Activated CD4-positive, alpha-beta memory T cell treated with anti-CD3 and anti-CD28 coated beads for 36 hours (primary cell): ENCODE measurements around the gene AGA. TPM values are rescaled to one million over a fixed set of nuclear protein-coding genes. Genes with fewer than 3 reads are reported as not detected.

Experiments used
- CTCF ChIA-PET: fragments of 350-600 bp; sonication (Branson Sonifier 250); formaldehyde crosslinking; loops from one replicate; lab custom pipeline; 2021; ENCODE audit warnings: antibody characterized with exemption, inconsistent platforms; lab: Charles Lee
- POLR2A ChIA-PET: fragments of 350-600 bp; sonication (Branson Sonifier 250); formaldehyde crosslinking; loops from one replicate; lab custom pipeline; 2021; ENCODE audit warnings: antibody characterized with exemption; lab: Charles Lee
- DNase-seq: peaks from one replicate; pipeline ENCODE4 v3.0.0-alpha.2; 2020
- H3K27ac Mint-ChIP-seq: one replicate; pipeline ENCODE4 v1.8.0; 2021; ENCODE audit warnings: mixed read lengths
- H3K27me3 Mint-ChIP-seq: one replicate; pipeline ENCODE4 v1.8.0; 2021; ENCODE audit warnings: mixed read lengths
- H3K36me3 Mint-ChIP-seq: one replicate; pipeline ENCODE4 v1.8.0; 2021; ENCODE audit warnings: mixed read lengths
- H3K4me1 Mint-ChIP-seq: one replicate; pipeline ENCODE4 v1.8.0; 2021; ENCODE audit warnings: low read depth, mixed read lengths
- H3K4me3 Mint-ChIP-seq: one replicate; pipeline ENCODE4 v1.8.0; 2021; ENCODE audit warnings: mild to moderate bottlenecking, mixed read lengths
- H3K9me3 Mint-ChIP-seq: one replicate; pipeline ENCODE4 v1.8.0; 2021; ENCODE audit warnings: mixed read lengths
- intact Hi-C: fragments of 100-400 bp; cut with micrococcal nuclease; formaldehyde crosslinking; loops from one replicate; pipeline ENCODE4 v1.15.1; 2023
- total RNA-seq, 2 experiments: library from RNA; stranded (reverse); gene quantifications; one replicate each; pipeline ENCODE4 v1.2.3, GENCODE V29; 2021

The AGA gene
- total RNA-seq, 2 experiments from 2014 or later: 22.1 to 22.5 TPM

DNA sequence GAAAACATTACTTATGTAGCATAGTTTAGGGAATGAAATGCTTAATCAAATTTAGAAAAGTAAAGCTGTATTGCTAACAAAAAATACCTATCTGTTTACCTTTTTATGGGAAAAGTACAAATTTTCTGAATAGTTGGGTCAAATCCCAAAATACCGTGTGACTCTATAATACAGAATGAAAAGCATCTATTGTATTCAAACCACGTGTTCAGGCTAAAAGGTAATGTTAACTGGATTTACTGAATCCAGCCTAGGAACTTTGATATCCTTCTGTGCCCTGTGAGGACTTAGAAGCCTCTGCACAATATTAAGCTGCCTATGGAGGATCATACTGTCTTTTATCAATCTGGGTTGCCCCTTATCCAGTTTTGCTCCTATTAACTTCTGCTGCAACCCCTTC lies 36.3 kb upstream of the AGA start:
- no peak for DNase-seq
- H3K4me3 Mint-ChIP-seq: no peak overlapping the region
- H3K9me3 Mint-ChIP-seq: no peaks in the 10 kb centered on the region
- no peaks in the 10 kb centered on the region for H3K36me3 Mint-ChIP-seq
- ChIA-PET CTCF (interaction anchor here (1.0 kb wide), 1 partner anchor 16 kb away, joined by 3 read pairs; no protein-coding TSS in a partner anchor), POLR2A (no interaction called here)
- H3K27ac Mint-ChIP-seq: no peak overlapping the region
- no peaks in the 10 kb centered on the region for H3K27me3 Mint-ChIP-seq
- intact Hi-C loops: no loop called here
- no peaks in the 10 kb centered on the region for H3K4me1 Mint-ChIP-seq

DNA sequence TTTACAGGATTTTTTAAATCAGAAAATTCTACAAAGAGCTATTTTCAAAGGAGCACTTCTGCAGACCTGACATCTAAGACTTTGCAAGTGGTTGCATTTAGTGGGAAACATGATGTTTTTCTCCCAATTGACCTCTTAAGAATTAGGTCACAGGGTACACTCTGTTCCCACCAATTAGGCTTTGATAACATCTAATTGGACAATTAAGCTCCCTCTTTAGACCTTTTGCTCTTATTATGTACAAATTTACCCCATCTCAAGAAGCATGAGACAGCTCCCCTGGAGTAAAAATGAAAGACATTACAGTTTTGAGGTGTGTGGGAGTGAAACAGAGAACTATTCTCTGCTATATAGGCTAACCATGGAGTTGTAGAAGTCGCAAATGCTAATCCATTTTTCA lies 31.8 kb upstream of the AGA start:
- Mint-ChIP-seq H3K4me3 (no peak overlapping the region), H3K27ac (no peak overlapping the region), H3K36me3 (no peaks in the 10 kb centered on the region), H3K9me3 (no peaks in the 10 kb centered on the region), H3K27me3 (no peaks in the 10 kb centered on the region), H3K4me1 (no peaks in the 10 kb centered on the region)
- intact Hi-C loops: no loop called here
- no peak for DNase-seq
- CTCF ChIA-PET: no interaction called here
- POLR2A ChIA-PET: no interaction called here

DNA sequence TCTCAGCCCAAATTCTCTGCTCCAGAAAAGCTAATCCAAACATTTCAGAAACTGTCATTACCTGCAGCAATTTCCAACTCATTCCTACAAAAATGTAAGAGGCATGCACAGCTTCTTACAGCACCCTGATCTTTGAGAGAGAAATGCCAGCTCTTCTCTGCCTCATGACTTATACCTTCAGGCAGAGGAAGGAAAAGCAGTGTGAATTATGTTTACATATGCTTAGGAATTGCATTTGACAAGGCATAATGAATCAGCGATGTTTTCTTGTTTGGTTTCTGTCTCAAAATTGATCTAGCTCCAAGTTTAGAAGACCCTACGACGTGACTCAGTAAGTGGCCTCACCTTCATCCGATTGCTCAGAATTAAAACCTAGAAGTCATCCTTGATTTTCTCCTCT lies 21.8 kb upstream of the AGA start:
- no peaks in the 10 kb centered on the region for H3K9me3 Mint-ChIP-seq
- no peak overlapping the region for H3K4me3 Mint-ChIP-seq
- H3K4me1 Mint-ChIP-seq: no peaks in the 10 kb centered on the region
- intact Hi-C loops: no loop called here
- H3K36me3 Mint-ChIP-seq: no peaks in the 10 kb centered on the region
- no peaks in the 10 kb centered on the region for H3K27me3 Mint-ChIP-seq
- POLR2A ChIA-PET: interaction anchor here (1.7 kb wide), 1 partner anchor 21 kb away, joined by 4 read pairs; the partner anchor contains the start of gene AGA
- H3K27ac Mint-ChIP-seq: no peak overlapping the region
- DNase-seq: no peak
- CTCF ChIA-PET: no interaction called here

DNA sequence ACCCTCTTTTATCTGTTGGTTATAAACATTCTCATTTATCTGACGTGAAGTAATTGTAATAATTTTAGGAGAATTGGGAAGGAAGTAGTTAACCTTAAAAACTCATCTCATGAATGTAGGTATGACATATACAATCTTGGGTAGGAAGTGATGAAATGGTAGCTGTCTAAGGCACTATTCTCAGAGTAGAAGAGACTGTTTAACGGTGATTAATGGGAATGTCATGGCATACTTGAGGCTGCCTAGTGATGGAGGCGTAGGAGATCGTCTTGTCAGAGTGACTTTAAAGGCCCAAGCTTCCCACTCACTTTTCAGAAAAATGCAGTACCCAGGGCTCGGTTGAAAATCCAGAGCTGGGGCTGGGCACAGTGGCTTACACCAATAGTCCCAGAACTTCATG lies 19.4 kb upstream of the AGA start:
- Mint-ChIP-seq H3K27me3 (no peaks in the 10 kb centered on the region), H3K4me3 (no peak overlapping the region), H3K4me1 (no peaks in the 10 kb centered on the region), H3K36me3 (no peaks in the 10 kb centered on the region), H3K9me3 (no peaks in the 10 kb centered on the region), H3K27ac (no peak overlapping the region)
- CTCF ChIA-PET: no interaction called here
- intact Hi-C loops: no loop called here
- POLR2A ChIA-PET: no interaction called here
- DNase-seq: no peak

DNA sequence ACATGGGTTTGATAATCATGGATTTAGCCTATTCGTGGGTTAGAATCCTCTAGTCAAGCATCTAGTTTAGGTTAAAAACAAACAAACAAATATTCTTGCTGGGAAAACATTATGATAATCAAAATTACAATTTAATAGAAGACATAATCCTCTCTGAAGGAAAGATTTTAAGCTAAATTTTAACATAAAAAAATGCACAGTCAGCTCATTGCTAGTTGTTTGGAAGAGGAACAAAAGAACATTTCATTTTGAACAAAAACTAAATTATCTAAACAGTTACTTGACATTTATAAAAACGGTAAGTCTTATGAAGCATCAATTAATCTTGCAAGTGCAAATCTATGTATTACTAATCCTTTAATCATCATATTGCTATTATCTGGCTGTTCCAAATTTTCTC lies 18.2 kb upstream of the AGA start:
- Mint-ChIP-seq H3K4me3 (no peak overlapping the region), H3K36me3 (no peaks in the 10 kb centered on the region), H3K9me3 (no peaks in the 10 kb centered on the region), H3K4me1 (no peaks in the 10 kb centered on the region), H3K27me3 (no peaks in the 10 kb centered on the region), H3K27ac (no peak overlapping the region)
- POLR2A ChIA-PET: no interaction called here
- intact Hi-C loops: no loop called here
- DNase-seq: no peak
- CTCF ChIA-PET: interaction anchor here (1.2 kb wide), 1 partner anchor 11 kb away, joined by 4 read pairs; no protein-coding TSS in a partner anchor

DNA sequence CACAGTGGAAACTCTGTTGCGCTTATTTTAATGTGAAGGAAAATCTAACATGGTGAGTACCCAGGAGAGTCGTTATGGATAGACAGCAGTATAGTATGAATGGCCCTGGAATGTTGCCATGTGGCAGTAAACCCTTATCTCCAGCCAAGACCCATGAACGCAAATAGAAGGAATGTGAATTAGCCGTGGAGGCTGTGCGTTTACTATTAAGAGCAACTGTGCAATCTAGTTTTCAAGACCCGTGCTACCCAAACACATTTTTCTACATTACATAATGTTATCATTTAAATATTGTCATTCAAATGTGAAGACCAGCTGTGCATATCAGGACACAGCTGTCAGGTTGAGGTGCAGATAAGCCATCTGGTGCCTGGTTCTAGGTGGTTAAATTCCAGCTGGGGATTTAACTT lies 13.3 kb upstream of the AGA start:
- H3K36me3 Mint-ChIP-seq: no peaks in the 10 kb centered on the region
- H3K4me1 Mint-ChIP-seq: no peaks in the 10 kb centered on the region
- CTCF ChIA-PET: no interaction called here
- no peak overlapping the region for H3K27ac Mint-ChIP-seq
- POLR2A ChIA-PET: no interaction called here
- no peaks in the 10 kb centered on the region for H3K9me3 Mint-ChIP-seq
- DNase-seq: no peak
- intact Hi-C loops: no loop called here
- H3K27me3 Mint-ChIP-seq: no peaks in the 10 kb centered on the region
- H3K4me3 Mint-ChIP-seq: no peak overlapping the region

DNA sequence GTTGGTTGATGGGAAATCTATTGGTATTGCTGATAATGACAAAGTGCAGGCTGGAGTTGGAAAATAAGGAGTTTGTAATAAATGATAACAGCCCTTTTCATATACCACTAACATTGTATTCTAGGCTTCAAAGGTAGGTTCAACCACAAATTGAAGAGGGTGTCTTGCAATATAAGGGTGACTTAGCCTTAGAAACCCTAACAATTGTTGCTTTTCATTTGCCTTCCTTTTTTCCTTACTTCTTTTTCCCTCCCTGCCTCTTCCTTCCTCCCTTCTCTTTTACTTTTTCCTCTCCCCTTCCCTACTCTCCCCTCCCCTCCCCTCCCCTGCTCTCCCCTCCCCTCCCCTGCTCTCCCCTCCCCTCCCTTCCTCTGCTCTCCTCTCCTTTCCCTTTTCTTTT lies 10.9 kb upstream of the AGA start:
- Mint-ChIP-seq H3K27me3 (no peaks in the 10 kb centered on the region), H3K4me3 (no peak overlapping the region), H3K9me3 (no peaks in the 10 kb centered on the region), H3K27ac (no peak overlapping the region), H3K36me3 (no peaks in the 10 kb centered on the region), H3K4me1 (peaks cover 2% of the 10 kb centered on the region)
- intact Hi-C loops: no loop called here
- DNase-seq: no peak
- POLR2A ChIA-PET: no interaction called here
- CTCF ChIA-PET: no interaction called here

DNA sequence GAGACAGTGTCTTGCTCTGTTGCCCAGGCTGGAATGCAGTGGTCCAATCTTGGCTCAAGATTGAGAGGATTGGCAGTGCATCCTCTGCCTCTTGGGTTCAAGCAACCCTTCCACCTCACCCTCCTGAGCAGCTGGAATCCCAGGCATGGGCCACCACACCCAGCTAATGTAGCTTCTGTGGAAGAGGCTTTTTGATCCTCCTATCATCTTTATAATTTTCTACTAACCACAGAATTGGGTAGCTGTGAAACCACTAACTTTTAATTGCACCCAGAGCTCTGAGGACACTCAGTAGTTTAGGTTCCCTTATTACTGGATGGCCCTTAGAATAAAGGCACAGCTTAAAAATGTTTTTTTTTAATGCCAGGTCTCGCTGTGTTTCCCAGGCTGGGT lies 8.9 kb upstream of the AGA start:
- ChIA-PET CTCF (no interaction called here), POLR2A (interaction anchor here (1.1 kb wide), 1 partner anchor 9 kb away, joined by 3 read pairs; no protein-coding TSS in a partner anchor)
- Mint-ChIP-seq H3K36me3 (no peaks in the 10 kb centered on the region), H3K27me3 (no peaks in the 10 kb centered on the region), H3K4me1 (peaks cover 9% of the 10 kb centered on the region), H3K27ac (no peak overlapping the region), H3K9me3 (no peaks in the 10 kb centered on the region), H3K4me3 (no peak overlapping the region)
- DNase-seq: no peak
- intact Hi-C loops: no loop called here

DNA sequence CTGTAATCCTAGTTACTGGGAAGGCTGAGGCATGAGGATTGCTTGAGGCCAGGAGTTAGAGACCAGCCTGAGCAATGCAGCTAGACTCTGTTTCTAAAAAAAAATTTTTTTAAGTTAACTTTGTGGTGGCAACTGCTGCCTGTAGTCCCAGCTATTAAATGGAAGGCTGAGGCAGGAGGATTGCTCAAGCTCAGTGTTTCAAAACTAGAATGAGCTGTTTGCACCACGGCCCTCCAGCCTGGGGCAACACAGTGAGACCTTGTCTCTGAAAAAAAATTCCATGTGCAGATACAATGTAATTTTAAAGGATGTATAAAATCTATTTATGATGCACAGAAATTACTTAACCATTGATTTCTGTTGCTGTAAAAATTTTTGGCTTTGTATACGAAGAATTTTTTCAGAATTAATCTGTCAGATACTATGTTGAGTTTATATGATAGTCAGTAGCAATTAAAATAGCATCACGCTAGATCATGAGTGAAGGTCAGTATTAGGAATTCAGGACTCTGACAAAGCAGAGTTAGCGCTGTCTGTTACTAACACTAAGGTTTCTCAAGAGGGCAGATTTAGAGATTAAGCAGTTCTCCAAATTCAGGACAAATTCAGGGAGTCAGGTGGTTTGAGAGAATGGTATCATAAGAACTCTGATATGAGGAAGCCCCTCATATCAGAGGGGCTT lies 8.3 kb upstream of the AGA start:
- H3K27me3 Mint-ChIP-seq: no peaks in the 10 kb centered on the region
- POLR2A ChIA-PET: interaction anchor here (1.1 kb wide), 1 partner anchor 8 kb away, joined by 3 read pairs; no protein-coding TSS in a partner anchor
- H3K36me3 Mint-ChIP-seq: no peaks in the 10 kb centered on the region
- no peaks in the 10 kb centered on the region for H3K9me3 Mint-ChIP-seq
- peaks cover 9% of the 10 kb centered on the region for H3K4me1 Mint-ChIP-seq
- no peak overlapping the region for H3K27ac Mint-ChIP-seq
- CTCF ChIA-PET: no interaction called here
- H3K4me3 Mint-ChIP-seq: no peak overlapping the region
- intact Hi-C loops: no loop called here
- DNase-seq: no peak

DNA sequence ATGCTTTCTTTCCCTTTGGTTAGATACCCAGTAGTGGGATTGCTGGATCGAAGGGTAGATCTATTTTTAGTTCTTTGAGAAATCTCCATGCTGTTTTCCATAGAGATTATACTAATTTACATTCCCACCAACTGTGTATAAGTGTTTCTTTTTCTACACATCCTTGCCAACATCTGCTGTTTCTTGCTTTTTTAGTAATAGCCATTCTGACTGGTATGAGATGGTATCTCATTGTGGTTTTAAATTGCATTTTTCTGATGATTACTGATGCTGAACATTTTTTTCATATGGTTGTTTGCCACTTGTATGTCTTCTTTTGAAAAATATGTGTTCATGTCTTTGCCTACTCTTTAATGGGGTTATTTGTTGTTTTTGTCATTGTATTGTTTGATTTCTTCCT lies 6.6 kb upstream of the AGA start:
- H3K36me3 Mint-ChIP-seq: no peaks in the 10 kb centered on the region
- no peak for DNase-seq
- H3K27ac Mint-ChIP-seq: no peak overlapping the region
- intact Hi-C loops: no loop called here
- no peak overlapping the region for H3K4me3 Mint-ChIP-seq
- no peaks in the 10 kb centered on the region for H3K27me3 Mint-ChIP-seq
- CTCF ChIA-PET: no interaction called here
- peaks cover 9% of the 10 kb centered on the region for H3K4me1 Mint-ChIP-seq
- POLR2A ChIA-PET: no interaction called here
- no peaks in the 10 kb centered on the region for H3K9me3 Mint-ChIP-seq

DNA sequence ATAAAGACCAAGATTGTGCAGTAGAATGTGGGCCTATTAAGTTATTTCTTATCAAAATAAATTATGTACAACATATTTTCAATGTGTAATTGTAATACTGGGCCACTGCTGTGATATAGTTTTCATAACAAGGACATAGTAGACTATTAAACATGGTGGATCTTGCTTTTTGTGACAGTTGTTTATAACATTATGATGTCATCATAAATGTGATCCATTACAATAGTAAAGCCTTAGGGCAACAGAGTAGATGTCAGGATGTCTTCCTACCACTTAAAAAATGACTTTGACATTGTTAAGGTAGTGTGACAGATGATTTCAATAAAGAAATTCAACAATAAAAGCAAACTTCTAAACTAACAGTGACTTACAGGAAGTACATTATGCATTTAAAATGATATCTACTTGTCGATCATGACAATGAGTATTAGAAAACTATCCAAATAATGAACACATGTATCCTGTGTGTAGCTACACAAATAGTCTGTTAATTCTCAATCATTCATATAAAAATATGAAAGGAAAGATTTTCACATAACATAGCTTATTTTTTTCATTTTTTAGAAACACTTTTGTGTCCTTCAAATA lies 5.3 kb upstream of the AGA start:
- H3K4me3 Mint-ChIP-seq: no peak overlapping the region
- CTCF ChIA-PET: interaction anchor here (0.6 kb wide), 1 partner anchor 197 kb away, joined by 4 read pairs; no protein-coding TSS in a partner anchor
- no peak for DNase-seq
- H3K9me3 Mint-ChIP-seq: no peaks in the 10 kb centered on the region
- intact Hi-C loops: no loop called here
- H3K36me3 Mint-ChIP-seq: no peaks in the 10 kb centered on the region
- POLR2A ChIA-PET: no interaction called here
- H3K27me3 Mint-ChIP-seq: no peaks in the 10 kb centered on the region
- H3K4me1 Mint-ChIP-seq: peaks cover 12% of the 10 kb centered on the region
- no peak overlapping the region for H3K27ac Mint-ChIP-seq

DNA sequence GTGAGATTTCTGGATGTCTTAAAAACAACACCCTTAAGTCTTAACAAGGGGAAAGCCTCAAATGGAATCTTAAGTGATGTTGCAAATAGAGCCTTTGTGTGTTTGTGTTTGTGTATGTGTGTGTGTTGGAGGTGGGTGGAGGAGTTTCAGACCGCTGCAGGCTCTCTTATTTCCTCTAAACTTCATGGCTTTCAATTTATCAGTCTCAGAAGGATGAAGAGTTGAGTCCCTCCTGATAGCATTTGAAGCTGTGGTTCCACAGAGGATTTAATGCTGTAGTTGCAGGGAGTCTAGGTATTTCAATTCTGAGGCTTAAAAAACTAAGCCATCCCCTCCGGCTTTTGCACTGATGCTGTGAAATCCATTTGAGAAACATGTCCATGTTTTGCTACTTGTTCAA lies 4.3 kb upstream of the AGA start:
- Mint-ChIP-seq H3K36me3 (peaks cover 3% of the 10 kb centered on the region), H3K9me3 (no peaks in the 10 kb centered on the region), H3K4me1 (peaks cover 12% of the 10 kb centered on the region), H3K27me3 (no peaks in the 10 kb centered on the region), H3K27ac (no peak overlapping the region), H3K4me3 (no peak overlapping the region)
- intact Hi-C loops: no loop called here
- DNase-seq: no peak
- ChIA-PET POLR2A (no interaction called here), CTCF (no interaction called here)
